HG03139 (cell line): ENCODE measurements around the gene TACC2.

Experiments used
- ATAC-seq: cut with Tn5 transposase; IDR thresholded peaks from one replicate; pipeline ENCODE4 v1.9.1; 2021; ENCODE audit not compliant: unreplicated experiment

The TACC2 gene

GRCh38 chr10:122116331-122116730, 127.4 kb downstream of the TACC2 start:
- no peak for ATAC-seq

- no peak for ATAC-seq
These were observed 128.5 kb downstream of the TACC2 start for GRCh38 chr10:122117475-122117874.

- no peak for ATAC-seq
These were observed 131.2 kb downstream of the TACC2 start for GRCh38 chr10:122120008-122120744.

- ATAC-seq, result no peak
These were observed 132.1 kb downstream of the TACC2 start for GRCh38 chr10:122121059-122121458.

GRCh38 chr10:122122493-122122892, 133.5 kb downstream of the TACC2 start:
- ATAC-seq, result no peak

GRCh38 chr10:122123186-122123585, 134.2 kb downstream of the TACC2 start:
- no peak for ATAC-seq

- ATAC-seq, result no peak
These were observed 135.4 kb downstream of the TACC2 start for GRCh38 chr10:122124342-122124741.

- no peak for ATAC-seq
These were observed 135.8 kb downstream of the TACC2 start for GRCh38 chr10:122124808-122125207.

- ATAC-seq, result no peak
These were observed 138.0 kb downstream of the TACC2 start for GRCh38 chr10:122126763-122127659.

- ATAC-seq, result no peak
These were observed 139.0 kb downstream of the TACC2 start for GRCh38 chr10:122127943-122128342.

GRCh38 chr10:122128357-122128756, 139.4 kb downstream of the TACC2 start:
- ATAC-seq, result no peak

- no peak for ATAC-seq
These were observed 141.6 kb downstream of the TACC2 start for GRCh38 chr10:122130474-122131110.

GRCh38 chr10:122132331-122132755, 143.4 kb downstream of the TACC2 start:
- no peak for ATAC-seq

- ATAC-seq, result no peak
These were observed 144.1 kb downstream of the TACC2 start for GRCh38 chr10:122132882-122133565.

- ATAC-seq, result no peak
These were observed 146.5 kb downstream of the TACC2 start for GRCh38 chr10:122135251-122136025.

GRCh38 chr10:122138831-122139625, 150.1 kb downstream of the TACC2 start:
- no peak for ATAC-seq

GRCh38 chr10:122139627-122140170, 150.7 kb downstream of the TACC2 start:
- no peak for ATAC-seq

- ATAC-seq, result no peak
These were observed 151.5 kb downstream of the TACC2 start for GRCh38 chr10:122140461-122140902.
